Renal cortex interstitium (tissue), 11 donors: ENCODE data around the gene ADGRG4. TPM values are rescaled to one million over a fixed set of nuclear protein-coding genes. Genes with fewer than 3 reads are reported as not detected.
"Not testable (repeated sequence)": the region's sequence is repeated elsewhere in the genome, so short reads cannot be mapped to it uniquely, and the experiment has no call there.

Source experiments
- DNase-seq, 11 donors: peaks; one replicate each; pipeline ENCODE4 v3.0.0-alpha.2; 2013; ENCODE audit warnings: low read depth in 9 of 11, low spot score in 4 of 11; ENCODE audit errors: extremely low read depth in 1 of 11
- polyA plus RNA-seq, 3 donors: library from polyadenylated mRNA; unstranded; fragments of 120-200 nt; gene quantifications; one replicate each; pipeline ENCODE4 v1.2.1, GENCODE V29; 2013; ENCODE audit not compliant: insufficient read length in 3 of 3

The ADGRG4 gene
- polyA plus RNA-seq, 3 donors = not detected

GRCh38 chrX:136353526-136354093 is 52.8 kb downstream of the ADGRG4 start:
- DNase-seq = no peak

GRCh38 chrX:136354201-136354600 is 53.4 kb downstream of the ADGRG4 start:
- no peak for DNase-seq

GRCh38 chrX:136369377-136369776 is 68.6 kb downstream of the ADGRG4 start:
- no peak for DNase-seq

GRCh38 chrX:136376713-136377112 is 76.0 kb downstream of the ADGRG4 start:
- DNase-seq = no peak

- no peak for DNase-seq
These were observed 79.4 kb downstream of the ADGRG4 start for GRCh38 chrX:136380010-136380769.

GRCh38 chrX:136386173-136386572 is 85.4 kb downstream of the ADGRG4 start:
- DNase-seq = no peak

GRCh38 chrX:136386826-136387225 is 86.1 kb downstream of the ADGRG4 start:
- DNase-seq = no peak

- DNase-seq = no peak
These were observed 87.3 kb downstream of the ADGRG4 start for GRCh38 chrX:136387951-136388502.

- no peak for DNase-seq
These were observed 90.2 kb downstream of the ADGRG4 start for GRCh38 chrX:136390921-136391320.

GRCh38 chrX:136395271-136395670 is 94.5 kb downstream of the ADGRG4 start:
- DNase-seq = no peak

GRCh38 chrX:136397001-136397400 is 96.2 kb downstream of the ADGRG4 start:
- DNase-seq = no peak

GRCh38 chrX:136405126-136405525 is 104.4 kb downstream of the ADGRG4 start:
- DNase-seq = no peak

- no peak for DNase-seq
These were observed 117.0 kb downstream of the ADGRG4 start for GRCh38 chrX:136417806-136418205.

- no peak for DNase-seq
These were observed 120.6 kb downstream of the ADGRG4 start for GRCh38 chrX:136421338-136421737.

- no peak for DNase-seq
These were observed 123.0 kb downstream of the ADGRG4 start for GRCh38 chrX:136423724-136424123.

GRCh38 chrX:136425996-136426395 is 125.2 kb downstream of the ADGRG4 start:
- no peak for DNase-seq

- DNase-seq = no peak
These were observed 130.9 kb downstream of the ADGRG4 start for GRCh38 chrX:136431625-136432024.

- no peak for DNase-seq
These were observed 137.0 kb downstream of the ADGRG4 start for GRCh38 chrX:136437774-136438173.

GRCh38 chrX:136438192-136438591 is 137.4 kb downstream of the ADGRG4 start:
- DNase-seq = no peak

- DNase-seq = not testable (repeated sequence)
These were observed 144.9 kb downstream of the ADGRG4 start for GRCh38 chrX:136445674-136446073.

- DNase-seq = no peak
These were observed 145.4 kb downstream of the ADGRG4 start for GRCh38 chrX:136446208-136446607.
